OCI-LY7 (cell line): ENCODE measurements around the gene SLC25A41. TPM values are rescaled to one million over a fixed set of nuclear protein-coding genes. Genes with fewer than 3 reads are reported as not detected.

Source experiments
- BruUV-seq: library from RNA; stranded (reverse); fragments of 400-500 nt; replicated peaks from 2 replicates; lab custom pipeline; 2021; lab: Mats Ljungman, UMichigan
- CTCF ChIA-PET: fragments of 300-600 bp; sonication (Branson Sonifier 250); formaldehyde crosslinking; loops from one replicate; lab custom pipeline; 2022; ENCODE audit warnings: antibody characterized with exemption; ENCODE audit not compliant: unreplicated experiment; lab: Charles Lee
- POLR2A ChIA-PET: fragments of 300-600 bp; sonication (Branson Sonifier 250); formaldehyde crosslinking; loops from one replicate; lab custom pipeline; 2022; ENCODE audit warnings: antibody characterized with exemption; lab: Charles Lee
- DNase-seq: peaks from one replicate; pipeline ENCODE4 v3.0.0-alpha.2; 2015; ENCODE audit warnings: low spot score
- H2AFZ ChIP-seq: fragments of 200-600 bp; sonication (generic), shearing (Covaris generic); 2 replicates; pipeline ENCODE4 v1.6.1; 2014; ENCODE audit warnings: mild to moderate bottlenecking, antibody characterized with exemption, low read length, moderate library complexity
- H3K27ac ChIP-seq: fragments of 200-600 bp; sonication (generic); 2 replicates; pipeline ENCODE4 v1.5.1; 2014; ENCODE audit warnings: mixed run types, low read depth, mild to moderate bottlenecking, moderate library complexity, low read length, inconsistent platforms; ENCODE audit not compliant: poor library complexity, severe bottlenecking
- H3K36me3 ChIP-seq: fragments of 200-600 bp; sonication (generic); 2 replicates; pipeline ENCODE4 v1.6.1; 2014; ENCODE audit warnings: mild to moderate bottlenecking, antibody characterized with exemption, low read length, moderate library complexity, mixed read lengths; ENCODE audit not compliant: insufficient read depth
- H3K4me1 ChIP-seq: fragments of 200-600 bp; sonication (generic); 2 replicates; pipeline ENCODE4 v1.5.1; 2014; ENCODE audit warnings: mild to moderate bottlenecking, low read length; ENCODE audit not compliant: insufficient read depth, poor library complexity, severe bottlenecking
- H3K4me2 ChIP-seq: fragments of 200-600 bp; sonication (generic); 2 replicates; pipeline ENCODE4 v1.6.1; 2014; ENCODE audit warnings: mild to moderate bottlenecking, low read length
- H3K4me3 ChIP-seq: fragments of 200-600 bp; sonication (generic); 2 replicates; pipeline ENCODE4 v1.5.1; 2014; ENCODE audit warnings: mild to moderate bottlenecking, low read depth, low read length; ENCODE audit not compliant: poor library complexity, severe bottlenecking
- H3K79me2 ChIP-seq: fragments of 200-600 bp; sonication (generic); 2 replicates; pipeline ENCODE4 v1.6.1; 2016; ENCODE audit warnings: low read depth, mild to moderate bottlenecking, low read length, moderate library complexity, mixed read lengths; ENCODE audit not compliant: insufficient read depth
- H3K9me2 ChIP-seq: fragments of 200-600 bp; sonication (generic); 2 replicates; pipeline ENCODE4 v1.6.1; 2016; ENCODE audit warnings: mild to moderate bottlenecking, low read length, mixed read lengths; ENCODE audit not compliant: insufficient read depth
- H3K9me3 ChIP-seq: fragments of 200-600 bp; sonication (generic); 2 replicates; pipeline ENCODE4 v1.6.1; 2014; ENCODE audit warnings: mild to moderate bottlenecking, mixed run types, low read length, mixed read lengths
- H4K20me1 ChIP-seq: fragments of 200-600 bp; sonication (generic); 2 replicates; pipeline ENCODE4 v1.6.1; 2014; ENCODE audit warnings: mild to moderate bottlenecking, antibody characterized with exemption, low read length, moderate library complexity, mixed read lengths; ENCODE audit not compliant: insufficient read depth
- CTCF ChIP-seq: fragments of 200-600 bp; sonication (generic); conservative IDR thresholded peaks from 2 replicates; pipeline ENCODE4 v1.5.1; 2014; ENCODE audit warnings: mild to moderate bottlenecking, antibody characterized with exemption, low read length, moderate library complexity, mixed read lengths
- EZH2phosphoT487 ChIP-seq: fragments of 200-600 bp; sonication (generic); IDR thresholded peaks from 2 replicates; pipeline ENCODE4 v1.6.1; 2018; ENCODE audit warnings: low read depth, borderline replicate concordance, mild to moderate bottlenecking, mixed run types, antibody characterized with exemption, low read length, moderate library complexity, mixed read lengths
- intact Hi-C: fragments of 100-400 bp; cut with micrococcal nuclease; formaldehyde crosslinking; loops from one replicate; pipeline ENCODE4 v1.10.0; 2022; ENCODE audit not compliant: unreplicated experiment
- total RNA-seq, 2 experiments: library from RNA; depleted of rRNA in 1 of 2; stranded (reverse); fragments of >200 nt in 1 of 2; shearing (Covaris generic) in 1 of 2; gene quantifications; 2 replicates each; pipeline ENCODE4 v1.2.3, GENCODE V29; 2014 to 2022

Gene SLC25A41
- total RNA-seq, 2 experiments from 2014 or later: not detected

GRCh38 chr19:6452899-6453298, 19.3 kb upstream of the SLC25A41 start:
- H4K20me1 ChIP-seq: no peaks in the 10 kb centered on the region
- intact Hi-C loops: no loop called here

GRCh38 chr19:6452223-6452614, 18.7 kb upstream of the SLC25A41 start:
- no TSS peak for BruUV-seq
- no peak overlapping the region for H3K27ac ChIP-seq
- no peaks in the 10 kb centered on the region for H3K4me1 ChIP-seq
- no peaks in the 10 kb centered on the region for H3K79me2 ChIP-seq
- H3K4me3 ChIP-seq: no peak overlapping the region
- H3K36me3 ChIP-seq: peaks cover 79% of the 10 kb centered on the region
- ChIA-PET POLR2A (interaction anchor here (0.7 kb wide), 1 partner anchor 77 kb away, joined by 3 read pairs; no protein-coding TSS in a partner anchor), CTCF (no interaction called here)
- no peaks in the 10 kb centered on the region for H3K9me2 ChIP-seq
- intact Hi-C loops: no loop called here
- no peak overlapping the region for H3K4me2 ChIP-seq
- H4K20me1 ChIP-seq: no peaks in the 10 kb centered on the region
- TF ChIP-seq EZH2phosphoT487 (no peak), CTCF (no peak)
- H2AFZ ChIP-seq: no peak overlapping the region
- peaks cover 25% of the 10 kb centered on the region for H3K9me3 ChIP-seq
- DNase-seq: no peak

More at GRCh38 chr19:6452899-6453298, 19.3 kb upstream of the SLC25A41 start:
- peaks cover 25% of the 10 kb centered on the region for H3K9me3 ChIP-seq
- H3K27ac ChIP-seq: no peak overlapping the region
- H3K4me3 ChIP-seq: no peak overlapping the region
- TF ChIP-seq EZH2phosphoT487: no peak
- TF ChIP-seq CTCF: no peak
- H3K79me2 ChIP-seq: no peaks in the 10 kb centered on the region
- TSS peak; percentile 24 for BruUV-seq
- ChIA-PET CTCF (no interaction called here), POLR2A (interaction anchor here (0.8 kb wide), 1 partner anchor 156 kb away, joined by 5 read pairs; no protein-coding TSS in a partner anchor)
- DNase-seq: no peak
- no peak overlapping the region for H2AFZ ChIP-seq
- no peaks in the 10 kb centered on the region for H3K9me2 ChIP-seq
- H3K36me3 ChIP-seq: peaks cover 79% of the 10 kb centered on the region
- H3K4me1 ChIP-seq: peaks cover 6% of the 10 kb centered on the region
- H3K4me2 ChIP-seq: no peak overlapping the region

- ChIA-PET CTCF (no interaction called here), POLR2A (interaction anchor here (0.7 kb wide), 1 partner anchor 77 kb away, joined by 3 read pairs; no protein-coding TSS in a partner anchor)
- Histone ChIP-seq H3K4me3 (no peak overlapping the region), H3K4me2 (no peak overlapping the region), H3K9me2 (no peaks in the 10 kb centered on the region), H3K9me3 (peaks cover 25% of the 10 kb centered on the region), H4K20me1 (no peaks in the 10 kb centered on the region), H3K4me1 (no peaks in the 10 kb centered on the region), H3K36me3 (peaks cover 79% of the 10 kb centered on the region), H3K79me2 (no peaks in the 10 kb centered on the region), H3K27ac (no peak overlapping the region), H2AFZ (no peak overlapping the region)
- TF ChIP-seq EZH2phosphoT487 (no peak), CTCF (no peak)
- DNase-seq: no peak
- intact Hi-C loops: no loop called here
- no TSS peak for BruUV-seq
Measured at GRCh38 chr19:6451583-6452222, 18.1 kb upstream of the SLC25A41 start.
